ENCODE measurements around the gene KATNAL2.

GRCh38 chr18:46892842-46893241 lies 24.6 kb upstream of the KATNAL2 start:
- TF ChIP-seq CTCF (IDR thresholded peaks at IDR 0.05; ENCODE audit: poor library complexity) (no peak), EZH2phosphoT487 (IDR thresholded peaks at IDR 0.05; ENCODE audit: low read depth, severe bottlenecking, unreplicated experiment) (no peak), EZH2 (IDR thresholded peaks at IDR 0.05; ENCODE audit: borderline replicate concordance) (no peak)
